Peyer's patch (tissue), 4 donors: ENCODE results near the gene KDM5C. TPM values are rescaled to one million over a fixed set of nuclear protein-coding genes. Genes with fewer than 3 reads are reported as not detected.

ENCODE experiments used
- DNase-seq, 3 donors: peaks; one replicate each; pipeline ENCODE4 v3.0.0-alpha.2; 2017 to 2019
- H3K27ac ChIP-seq, 4 donors: fragments of 200-600 bp; sonication (generic); one replicate each; pipeline ENCODE4 v1.5.1; 2016 to 2019
- H3K27me3 ChIP-seq, 2 donors: fragments of 200-600 bp; sonication (generic); one replicate each; pipeline ENCODE4 v1.5.1; 2019
- H3K36me3 ChIP-seq, 3 donors: fragments of 200-600 bp; sonication (generic); one replicate each; pipeline ENCODE4 v1.5.1; 2016 to 2019
- H3K4me1 ChIP-seq, 4 donors: fragments of 200-600 bp; sonication (generic); one replicate each; pipeline ENCODE4 v1.5.1; 2016 to 2019
- H3K4me3 ChIP-seq, 4 donors: fragments of 200-600 bp; sonication (generic); 1 replicate in 3 of 4; 2 replicates in 1 of 4; pipeline ENCODE4 v1.5.1; 2016 to 2019; ENCODE audit warnings: mild to moderate bottlenecking in 1 of 4
- H3K9me3 ChIP-seq, 4 donors: fragments of 200-600 bp; sonication (generic); one replicate each; pipeline ENCODE4 v1.5.1; 2016 to 2019; ENCODE audit warnings: mild to moderate bottlenecking in 1 of 4
- POLR2A ChIP-seq, 2 donors: fragments of 450-650 bp; IDR thresholded peaks; one replicate each; pipeline ENCODE4 v1.5.1; 2017; ENCODE audit warnings: antibody characterized with exemption in 2 of 2, mild to moderate bottlenecking in 2 of 2, moderate library complexity in 2 of 2
- total RNA-seq, 4 donors: library from RNA; depleted of rRNA; stranded (reverse); fragments of >200 nt; gene quantifications; one replicate each; pipeline ENCODE4 v1.1.0, GENCODE V29; 2016
- TF ChIP-seq, protein P1 (sequence below), 6 experiments: fragments of 450-650 bp in 4 of 6; fragments of 200-600 bp in 2 of 6; sonication (generic) in 1 of 6; IDR thresholded peaks; one replicate each; pipeline ENCODE4 v1.5.1; 2017 to 2019; ENCODE audit warnings: antibody characterized with exemption in 6 of 6, mild to moderate bottlenecking in 3 of 6, moderate library complexity in 1 of 6

KDM5C gene
- total RNA-seq: 100 to 1,000 TPM in 3 of 4 donors, 10 to 100 TPM in 1; 77.4 to 176 (median 137) TPM

DNA sequence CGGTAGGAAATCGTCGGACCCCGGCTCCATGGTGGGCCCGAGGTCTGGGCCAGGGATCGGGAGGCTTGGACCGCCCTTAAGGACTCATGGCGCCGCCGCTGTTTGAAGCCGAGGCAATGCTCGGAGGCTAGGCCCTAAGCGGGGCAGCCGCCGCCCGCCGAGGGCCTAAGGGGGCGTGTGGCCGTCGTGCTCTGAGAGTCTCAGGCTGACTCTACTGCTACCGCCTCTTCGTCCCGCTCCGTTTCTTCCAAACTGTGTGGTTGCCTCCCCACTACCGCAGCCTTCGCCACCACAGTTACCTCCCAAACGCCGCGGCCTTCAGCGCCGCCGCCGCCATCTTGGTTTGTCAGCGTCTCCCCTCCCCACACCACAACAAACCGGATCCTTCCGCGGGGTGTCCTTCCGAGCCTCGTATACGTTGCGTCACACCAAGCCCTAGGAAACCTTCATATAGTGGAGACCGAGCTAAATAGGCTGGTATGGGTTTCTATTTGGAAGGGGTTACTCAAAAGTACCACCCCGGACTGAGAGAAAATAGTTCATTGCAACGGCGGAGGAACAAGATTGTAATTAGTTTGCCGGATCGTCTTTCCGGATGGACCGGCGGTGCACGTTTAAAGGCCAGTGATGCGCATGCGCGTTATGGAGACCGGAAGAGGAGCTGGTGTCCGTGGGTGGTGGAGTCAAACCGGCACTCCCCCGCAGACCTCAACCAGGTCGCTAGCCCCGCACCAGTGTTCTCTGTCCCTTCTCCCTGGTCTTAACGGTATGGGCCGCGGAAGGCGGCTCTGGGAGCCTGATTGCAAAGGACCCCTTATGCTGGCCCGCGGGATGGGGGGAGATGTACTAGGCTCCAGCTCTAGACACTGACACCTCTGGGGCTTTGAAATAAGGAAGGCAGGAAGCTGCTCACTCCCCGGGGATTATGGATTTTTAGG, at the start of gene KDM5C:
Gene KDM5C, minus strand, starts transcription at position 348 of the 938 bp plus-strand sequence. Its CDS starts 318 bp downstream, at position 30.
- Histone ChIP-seq H3K27me3 (no peaks in the 10 kb centered on the region), H3K4me3 (peak within 1 kb of the TSS; percentile 65 to 91 (median 82)), H3K9me3 (no peaks in the 10 kb centered on the region), H3K4me1 (peaks cover 0 to 21% (median 11%) of the 10 kb centered on the region in 4 donors), H3K27ac (peak within 1 kb of the TSS; percentile 86 to 87 (median 86)), H3K36me3 (peaks cover 0 to under 1% (median 0%) of the 10 kb centered on the region in 3 donors)
- DNase-seq: peak; percentile 83 to 98 (median 92)
- TF ChIP-seq, protein P1, sequence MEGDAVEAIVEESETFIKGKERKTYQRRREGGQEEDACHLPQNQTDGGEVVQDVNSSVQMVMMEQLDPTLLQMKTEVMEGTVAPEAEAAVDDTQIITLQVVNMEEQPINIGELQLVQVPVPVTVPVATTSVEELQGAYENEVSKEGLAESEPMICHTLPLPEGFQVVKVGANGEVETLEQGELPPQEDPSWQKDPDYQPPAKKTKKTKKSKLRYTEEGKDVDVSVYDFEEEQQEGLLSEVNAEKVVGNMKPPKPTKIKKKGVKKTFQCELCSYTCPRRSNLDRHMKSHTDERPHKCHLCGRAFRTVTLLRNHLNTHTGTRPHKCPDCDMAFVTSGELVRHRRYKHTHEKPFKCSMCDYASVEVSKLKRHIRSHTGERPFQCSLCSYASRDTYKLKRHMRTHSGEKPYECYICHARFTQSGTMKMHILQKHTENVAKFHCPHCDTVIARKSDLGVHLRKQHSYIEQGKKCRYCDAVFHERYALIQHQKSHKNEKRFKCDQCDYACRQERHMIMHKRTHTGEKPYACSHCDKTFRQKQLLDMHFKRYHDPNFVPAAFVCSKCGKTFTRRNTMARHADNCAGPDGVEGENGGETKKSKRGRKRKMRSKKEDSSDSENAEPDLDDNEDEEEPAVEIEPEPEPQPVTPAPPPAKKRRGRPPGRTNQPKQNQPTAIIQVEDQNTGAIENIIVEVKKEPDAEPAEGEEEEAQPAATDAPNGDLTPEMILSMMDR (IDR thresholded peaks at IDR 0.05): peak in 1 of 6 experiments; percentile 11
- TF ChIP-seq POLR2A (IDR thresholded peaks at IDR 0.05): peak in 1 of 2 donors; percentile 45

DNA sequence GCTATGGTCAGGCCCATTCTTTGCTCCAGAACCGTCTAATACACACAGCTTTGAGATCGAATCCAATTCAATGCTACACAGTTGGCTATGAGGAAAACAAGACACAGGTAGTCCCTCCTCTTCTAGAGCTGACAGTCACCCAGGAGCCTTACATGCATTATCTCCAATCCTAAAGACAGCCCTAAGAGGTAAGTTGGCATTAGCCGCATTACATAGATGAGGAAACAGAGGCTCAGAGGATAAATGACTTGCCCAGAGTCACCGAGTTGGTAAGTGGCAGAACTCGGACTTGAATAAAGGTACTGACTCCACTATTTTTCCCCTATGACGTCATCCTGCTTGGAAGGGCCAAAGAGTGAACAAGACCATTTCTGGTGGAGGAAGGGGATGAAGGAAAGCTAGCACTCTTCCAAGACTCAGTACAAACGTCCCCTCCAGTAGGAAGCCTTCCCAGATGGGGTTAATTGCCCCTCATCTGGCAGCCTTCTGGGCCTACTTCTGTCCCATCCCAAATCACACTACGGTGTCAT, 47.9 kb upstream of the KDM5C start:
- Histone ChIP-seq H3K36me3 (no peaks in the 10 kb centered on the region), H3K9me3 (no peaks in the 10 kb centered on the region), H3K27me3 (no peaks in the 10 kb centered on the region), H3K4me1 (no peaks in the 10 kb centered on the region), H3K27ac (no peak overlapping the region), H3K4me3 (no peak overlapping the region)
- DNase-seq: no peak
- TF ChIP-seq, protein P1 (IDR thresholded peaks at IDR 0.05): no peak
- no peak for TF ChIP-seq POLR2A (IDR thresholded peaks at IDR 0.05)

DNA sequence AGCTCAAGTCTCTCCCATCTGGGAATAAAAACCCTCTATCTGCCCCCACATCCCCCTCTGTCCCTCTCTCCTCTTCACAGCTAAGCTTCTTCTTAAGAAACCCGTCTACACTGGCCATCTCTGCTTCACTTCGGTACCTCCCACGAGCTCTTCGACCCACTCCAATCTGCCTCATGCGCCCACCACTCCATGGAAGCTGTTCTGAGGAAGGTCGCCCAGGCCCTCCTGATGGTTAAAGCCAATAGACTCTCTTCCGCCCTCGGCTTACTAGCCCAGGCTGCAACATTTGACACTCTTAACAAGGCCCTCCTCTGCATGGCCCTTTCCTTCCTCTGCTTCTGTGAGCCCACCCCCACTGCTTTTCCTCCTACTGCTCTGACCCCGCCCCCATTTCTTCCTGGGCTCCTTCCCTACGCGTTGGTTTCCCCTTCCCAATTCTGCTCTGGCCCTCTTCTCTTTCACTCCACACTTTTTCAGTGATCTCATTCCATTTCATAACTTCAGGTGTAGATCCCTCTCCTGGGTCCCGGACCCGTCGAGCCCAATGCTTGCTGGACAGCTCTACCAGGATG, 44.6 kb upstream of the KDM5C start:
- no peaks in the 10 kb centered on the region for H3K27me3 ChIP-seq

GRCh38 chrX:53268173-53268572, 43.2 kb upstream of the KDM5C start:
- H3K4me1 ChIP-seq: no peaks in the 10 kb centered on the region
- H3K36me3 ChIP-seq: no peaks in the 10 kb centered on the region
- peak in 1 of 3 donors; percentile 30 for DNase-seq
- H3K27me3 ChIP-seq: no peaks in the 10 kb centered on the region
- no peak for TF ChIP-seq POLR2A (IDR thresholded peaks at IDR 0.05)
- TF ChIP-seq, protein P1 (IDR thresholded peaks at IDR 0.05): no peak
- H3K27ac ChIP-seq: no peak overlapping the region
- H3K4me3 ChIP-seq: no peak overlapping the region
- no peaks in the 10 kb centered on the region for H3K9me3 ChIP-seq

More for the DNA sequence above, 44.6 kb upstream of the KDM5C start:
- Histone ChIP-seq H3K27ac (no peak overlapping the region), H3K36me3 (no peaks in the 10 kb centered on the region), H3K4me3 (no peak overlapping the region), H3K4me1 (no peaks in the 10 kb centered on the region), H3K9me3 (no peaks in the 10 kb centered on the region)
- no peak for TF ChIP-seq POLR2A (IDR thresholded peaks at IDR 0.05)
- TF ChIP-seq, protein P1 (IDR thresholded peaks at IDR 0.05): no peak
- DNase-seq: peak in 1 of 3 donors; percentile 24

GRCh38 chrX:53266914-53267313, 41.9 kb upstream of the KDM5C start:
- TF ChIP-seq, protein P1 (IDR thresholded peaks at IDR 0.05): no peak
- no peak for TF ChIP-seq POLR2A (IDR thresholded peaks at IDR 0.05)
- H3K4me3 ChIP-seq: no peak overlapping the region
- no peaks in the 10 kb centered on the region for H3K36me3 ChIP-seq
- peak in 1 of 3 donors; percentile 26 for DNase-seq
- H3K27me3 ChIP-seq: no peaks in the 10 kb centered on the region
- H3K4me1 ChIP-seq: no peaks in the 10 kb centered on the region
- no peak overlapping the region for H3K27ac ChIP-seq
- H3K9me3 ChIP-seq: no peaks in the 10 kb centered on the region
